ENCODE measurements around the gene PPIF.

Gene PPIF

DNA sequence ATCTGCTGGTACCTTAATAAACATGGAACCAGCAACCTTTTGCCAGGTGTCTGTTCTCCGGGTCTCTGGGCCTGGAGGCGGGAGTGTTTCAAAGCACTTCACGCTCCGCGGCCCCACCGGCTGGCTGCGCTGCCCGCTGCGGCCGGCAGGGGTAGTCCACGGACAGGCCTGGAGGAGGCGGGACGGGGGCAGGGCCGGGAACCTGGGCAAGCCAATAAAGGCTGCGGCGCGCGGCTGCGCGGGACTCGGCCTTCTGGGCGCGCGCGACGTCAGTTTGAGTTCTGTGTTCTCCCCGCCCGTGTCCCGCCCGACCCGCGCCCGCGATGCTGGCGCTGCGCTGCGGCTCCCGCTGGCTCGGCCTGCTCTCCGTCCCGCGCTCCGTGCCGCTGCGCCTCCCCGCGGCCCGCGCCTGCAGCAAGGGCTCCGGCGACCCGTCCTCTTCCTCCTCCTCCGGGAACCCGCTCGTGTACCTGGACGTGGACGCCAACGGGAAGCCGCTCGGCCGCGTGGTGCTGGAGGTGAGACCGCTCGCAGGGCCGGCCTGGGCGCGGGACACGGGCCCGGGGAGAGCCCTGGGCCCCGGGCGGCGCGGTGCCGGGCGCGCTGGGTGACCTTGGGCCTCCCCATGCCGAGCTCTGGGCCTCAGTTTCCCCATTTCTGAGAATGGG is at the start of gene PPIF:
PPIF (plus strand) TSS at position 244 of the 668 bp plus-strand sequence; CDS start at position 324, 80 bp downstream.
- DNase-seq, result peak; percentile 74

DNA sequence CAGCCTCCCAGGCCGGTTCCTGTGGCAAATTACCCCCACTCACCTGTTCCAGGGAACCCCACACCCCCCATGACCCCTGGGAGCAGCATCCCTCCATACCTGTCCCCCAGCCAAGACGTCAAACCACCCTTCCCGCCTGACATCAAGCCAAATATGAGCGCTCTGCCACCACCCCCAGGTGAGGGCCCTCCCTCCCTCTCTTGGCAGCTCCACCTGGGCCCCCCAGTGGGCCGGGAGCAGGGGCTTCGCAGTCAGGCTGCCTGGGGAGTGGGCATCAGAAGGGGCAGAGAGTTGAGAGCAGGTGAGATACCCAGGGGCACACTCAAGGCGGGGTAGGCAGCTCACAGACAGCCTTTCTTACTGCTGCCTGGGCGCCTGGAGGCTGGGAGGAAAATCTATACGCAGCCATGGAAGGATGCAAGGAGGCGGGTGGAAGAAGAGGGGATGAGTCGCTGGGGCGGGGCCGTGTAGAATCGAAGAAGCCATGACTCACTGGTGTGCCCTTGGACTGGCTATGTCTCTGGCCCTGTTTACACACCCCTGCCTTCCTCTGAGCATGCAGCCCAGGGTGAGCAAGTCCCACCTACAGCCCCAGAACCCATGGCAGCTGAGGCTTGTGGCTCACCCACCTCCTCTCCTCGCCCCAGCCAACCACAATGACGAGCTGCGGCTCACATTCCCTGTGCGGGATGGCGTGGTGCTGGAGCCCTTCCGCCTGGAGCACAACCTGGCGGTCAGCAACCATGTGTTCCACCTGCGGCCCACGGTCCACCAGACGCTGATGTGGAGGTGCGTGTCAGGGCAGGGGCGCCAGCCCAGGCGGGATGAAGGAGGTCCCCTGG is 48.6 kb upstream of the PPIF start:
- no peak for DNase-seq

DNA sequence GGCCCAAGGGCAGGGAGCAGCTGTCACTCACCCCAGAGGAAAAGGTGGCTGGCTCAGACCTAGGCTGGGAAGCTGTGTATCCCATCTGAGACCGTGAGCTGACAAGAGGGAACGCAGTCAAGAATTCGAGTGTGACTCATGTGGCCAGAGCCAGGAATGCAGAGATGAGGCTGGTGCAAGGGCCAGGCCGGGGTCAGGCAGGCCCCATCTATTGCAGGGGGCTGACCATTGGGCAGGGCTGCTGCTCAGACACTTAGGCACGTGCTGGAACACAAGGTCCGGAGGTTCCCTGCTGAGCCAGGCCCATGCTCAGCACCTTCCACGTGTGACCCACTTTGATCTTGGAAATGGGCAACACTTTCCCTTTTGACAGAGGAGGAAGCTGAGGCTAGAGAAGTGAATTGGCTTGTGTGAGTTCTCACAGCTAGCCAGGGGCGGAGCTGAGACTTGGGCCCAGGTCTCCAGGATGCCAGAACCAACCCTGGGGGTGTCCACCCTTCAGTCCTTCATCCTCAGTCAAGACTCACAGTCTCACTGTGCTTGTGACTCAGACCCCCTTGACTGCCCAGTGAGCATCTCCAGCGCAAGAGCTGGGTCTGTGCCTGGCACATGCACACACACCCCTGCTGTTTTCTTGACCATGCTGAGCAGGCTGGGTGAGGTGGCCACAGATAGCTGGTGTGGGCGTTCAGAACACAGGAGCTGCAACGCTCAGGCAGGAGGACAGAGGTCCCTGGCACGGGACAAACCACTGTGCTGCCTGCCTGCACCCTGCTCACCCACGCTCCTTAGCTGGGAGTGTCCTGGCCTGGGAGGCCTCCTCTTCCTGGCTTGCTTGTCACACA is 47.6 kb upstream of the PPIF start:
- no peak for DNase-seq

DNA sequence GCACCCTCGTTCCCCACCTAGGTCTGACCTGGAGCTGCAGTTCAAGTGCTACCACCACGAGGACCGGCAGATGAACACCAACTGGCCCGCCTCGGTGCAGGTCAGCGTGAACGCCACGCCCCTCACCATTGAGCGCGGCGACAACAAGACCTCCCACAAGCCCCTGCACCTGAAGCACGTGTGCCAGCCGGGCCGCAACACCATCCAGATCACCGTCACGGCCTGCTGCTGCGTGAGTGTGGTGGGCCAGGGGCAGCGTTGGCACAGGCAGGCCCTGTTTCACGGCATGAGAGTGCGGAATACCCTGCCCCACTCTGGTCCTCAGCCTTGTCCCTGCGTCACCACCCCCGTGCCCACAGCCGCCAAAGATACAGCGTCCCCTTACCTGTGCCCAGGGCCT is 46.6 kb upstream of the PPIF start:
- no peak for DNase-seq

DNA sequence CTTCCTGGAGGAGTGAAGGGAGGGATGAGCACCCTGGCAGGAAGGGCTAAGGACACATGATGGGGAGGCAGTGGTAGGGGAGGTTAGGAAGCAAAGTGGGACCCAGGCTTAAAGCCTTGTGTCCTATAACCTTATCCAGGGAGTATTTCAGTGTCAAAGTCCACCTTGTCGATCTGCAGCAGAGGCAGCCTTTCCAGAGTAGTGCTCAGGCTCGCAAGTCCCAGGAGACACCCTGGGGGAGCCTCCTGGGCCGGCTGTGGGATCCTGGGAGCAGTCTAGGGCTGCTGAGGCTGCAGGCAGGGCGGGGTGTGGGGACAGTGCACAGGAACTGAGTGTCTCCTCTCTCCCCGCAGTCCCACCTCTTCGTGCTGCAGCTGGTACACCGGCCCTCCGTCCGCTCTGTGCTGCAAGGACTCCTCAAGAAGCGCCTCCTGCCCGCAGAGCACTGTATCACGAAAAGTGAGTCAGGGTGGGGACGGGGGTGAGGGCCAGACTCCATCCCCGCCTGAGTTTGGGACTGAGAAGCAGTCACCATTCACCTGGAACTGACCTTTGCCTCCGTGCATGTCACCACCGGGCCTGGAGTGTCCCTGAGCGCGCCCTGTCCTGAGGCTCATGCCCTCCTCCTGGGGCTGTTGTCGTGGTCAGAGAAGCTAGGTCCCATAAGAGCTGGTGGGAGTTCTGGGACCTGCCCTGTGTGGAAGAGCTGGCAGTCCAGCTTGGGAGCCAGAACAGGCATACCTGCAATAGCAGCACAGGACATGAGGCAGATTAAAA is 45.3 kb upstream of the PPIF start:
- no peak for DNase-seq

DNA sequence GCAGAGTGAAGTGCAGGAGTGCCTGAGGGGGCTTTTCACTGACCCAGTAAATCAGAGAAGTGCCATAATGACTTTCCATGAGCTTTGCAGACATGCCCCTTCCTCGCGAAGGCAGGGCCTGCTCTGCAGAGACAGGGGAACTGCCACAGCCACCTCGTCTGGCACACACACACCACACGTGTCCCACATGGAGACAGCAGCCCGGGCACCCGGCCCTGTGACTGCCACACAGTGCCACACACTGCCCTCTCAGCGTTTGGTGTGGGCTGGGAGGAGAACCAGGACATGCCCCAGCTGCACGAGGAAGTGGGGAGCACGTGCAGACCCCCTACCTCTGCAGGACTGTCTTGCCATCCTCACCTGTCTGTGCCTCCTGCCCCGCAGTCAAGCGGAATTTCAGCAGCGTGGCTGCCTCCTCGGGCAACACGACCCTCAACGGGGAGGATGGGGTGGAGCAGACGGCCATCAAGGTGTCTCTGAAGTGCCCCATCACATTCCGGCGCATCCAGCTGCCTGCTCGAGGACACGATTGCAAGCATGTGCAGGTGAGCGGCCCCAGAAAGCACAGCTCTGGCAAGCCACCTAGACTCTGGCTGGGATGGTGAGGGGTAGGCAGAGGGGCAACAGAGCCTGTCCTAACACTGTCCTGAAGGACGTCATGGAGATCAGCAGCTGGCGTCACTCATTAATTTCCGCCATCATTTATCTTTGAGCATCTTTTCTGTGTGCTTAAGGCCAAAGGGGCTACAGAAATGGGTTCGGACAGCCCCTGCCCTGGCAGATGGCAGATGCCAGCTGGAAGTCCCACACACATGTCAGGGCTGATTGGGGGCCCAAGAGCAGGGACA is 43.4 kb upstream of the PPIF start:
- no peak for DNase-seq

DNA sequence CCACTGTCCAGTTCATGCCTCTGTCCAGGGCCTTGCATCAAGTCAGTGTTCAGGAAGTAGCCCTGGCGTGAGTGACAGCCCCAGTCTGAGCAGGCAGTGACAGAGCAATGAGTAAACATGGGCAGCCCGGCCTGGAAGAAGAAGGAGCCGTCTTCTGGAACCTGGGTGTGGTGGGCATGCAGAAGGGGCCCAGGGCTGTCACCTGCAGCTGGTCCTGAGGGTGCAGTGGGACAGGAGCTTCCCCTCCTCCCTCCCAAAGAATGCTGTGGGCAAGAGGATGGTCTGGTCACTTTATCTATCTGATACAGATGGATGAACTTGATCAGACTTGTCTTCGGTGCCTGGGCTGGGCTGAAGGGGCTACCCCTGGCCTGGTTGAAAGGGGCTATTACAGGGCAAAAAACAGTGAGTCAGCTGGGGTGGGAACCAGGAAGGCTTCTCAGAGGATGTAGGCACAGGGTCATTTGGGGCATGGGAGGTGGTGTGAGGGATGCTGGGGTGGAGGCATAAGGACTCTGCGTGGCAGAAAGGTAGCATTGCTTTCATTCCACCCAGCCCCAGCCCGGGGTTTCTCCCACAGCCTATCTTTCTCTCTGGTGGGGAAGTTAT is 42.7 kb upstream of the PPIF start:
- DNase-seq, result no peak

DNA sequence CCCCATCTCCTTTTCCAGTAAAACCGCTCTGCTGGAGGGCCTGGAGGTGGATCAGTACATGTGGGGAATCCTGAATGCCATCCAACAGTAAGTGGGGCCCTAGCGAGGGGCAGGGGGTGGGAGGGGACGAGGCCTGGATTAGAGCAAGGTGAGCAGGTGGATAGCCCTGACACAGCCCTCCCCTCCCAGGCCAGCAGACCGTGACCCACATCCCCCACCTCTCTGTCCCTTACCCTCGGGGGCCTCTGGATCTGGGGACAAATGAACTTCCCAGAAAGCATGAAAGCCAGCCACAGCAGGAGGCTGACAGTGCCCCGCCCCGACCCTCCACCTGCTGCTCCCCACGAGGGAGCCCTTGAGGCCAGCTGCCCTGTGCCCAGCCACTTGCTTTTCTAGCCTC is 41.8 kb upstream of the PPIF start:
- DNase-seq, result no peak

DNA sequence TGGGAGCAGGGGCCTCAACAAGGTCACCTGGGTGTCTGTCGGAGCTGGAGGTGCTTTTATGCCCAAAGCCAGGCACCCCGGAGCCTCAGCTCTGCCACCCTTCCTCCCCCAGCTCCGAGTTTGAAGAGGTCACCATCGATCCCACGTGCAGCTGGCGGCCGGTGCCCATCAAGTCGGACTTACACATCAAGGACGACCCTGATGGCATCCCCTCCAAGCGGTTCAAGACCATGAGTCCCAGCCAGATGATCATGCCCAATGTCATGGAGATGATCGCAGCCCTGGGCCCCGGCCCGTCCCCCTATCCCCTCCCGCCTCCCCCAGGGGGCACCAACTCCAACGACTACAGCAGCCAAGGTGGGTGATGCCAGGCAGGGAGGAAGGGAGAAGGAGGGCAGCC is 41.3 kb upstream of the PPIF start:
- DNase-seq, result no peak

DNA sequence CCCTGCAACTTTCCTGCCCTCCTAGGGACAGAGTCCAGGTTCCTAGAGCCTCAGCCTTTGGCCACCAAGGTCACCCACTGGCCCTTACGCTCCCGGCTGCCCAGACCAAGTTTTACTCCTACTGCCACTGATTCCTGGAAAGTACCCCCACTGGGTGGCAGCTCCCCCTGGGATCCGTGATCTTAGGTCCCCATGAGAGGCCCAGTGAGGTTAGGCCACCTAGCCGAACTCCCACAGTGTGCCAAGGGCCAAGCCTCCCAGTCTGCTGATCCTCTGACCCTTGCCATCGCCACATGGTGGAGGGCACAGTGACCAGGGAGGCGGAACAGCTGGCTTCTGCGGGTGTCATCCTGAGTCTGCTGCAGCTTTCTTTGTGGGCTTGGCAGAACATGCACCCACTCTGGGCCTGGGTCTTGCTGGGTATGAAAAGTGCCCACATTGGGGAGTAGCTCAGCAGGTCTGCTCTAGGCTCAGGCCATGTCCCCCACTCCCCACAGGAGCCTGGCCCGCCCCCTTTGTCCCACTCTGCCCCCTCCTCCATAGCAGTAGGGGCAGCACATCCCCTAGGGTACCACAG is 40.5 kb upstream of the PPIF start:
- DNase-seq, result no peak

DNA sequence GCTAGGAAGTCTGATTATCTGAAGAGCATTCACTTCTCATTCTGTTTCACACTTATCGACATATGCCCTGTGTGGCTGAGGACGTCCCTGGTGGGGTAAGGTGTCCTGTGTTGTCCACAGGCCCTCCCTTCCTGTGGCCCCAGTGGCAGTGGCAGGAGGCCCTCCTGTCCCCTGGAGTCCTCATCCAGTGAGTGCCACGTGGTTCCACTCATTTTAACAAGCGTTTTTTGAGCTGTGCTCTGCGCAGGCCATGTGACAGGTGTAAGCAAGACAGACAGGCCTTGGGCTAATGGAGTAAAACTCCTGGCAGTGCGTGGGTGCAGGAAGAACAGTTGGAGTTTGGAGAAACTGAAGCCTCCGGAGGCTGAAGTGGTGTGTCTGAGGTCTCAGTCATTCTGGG is 39.3 kb upstream of the PPIF start:
- DNase-seq, result no peak

DNA sequence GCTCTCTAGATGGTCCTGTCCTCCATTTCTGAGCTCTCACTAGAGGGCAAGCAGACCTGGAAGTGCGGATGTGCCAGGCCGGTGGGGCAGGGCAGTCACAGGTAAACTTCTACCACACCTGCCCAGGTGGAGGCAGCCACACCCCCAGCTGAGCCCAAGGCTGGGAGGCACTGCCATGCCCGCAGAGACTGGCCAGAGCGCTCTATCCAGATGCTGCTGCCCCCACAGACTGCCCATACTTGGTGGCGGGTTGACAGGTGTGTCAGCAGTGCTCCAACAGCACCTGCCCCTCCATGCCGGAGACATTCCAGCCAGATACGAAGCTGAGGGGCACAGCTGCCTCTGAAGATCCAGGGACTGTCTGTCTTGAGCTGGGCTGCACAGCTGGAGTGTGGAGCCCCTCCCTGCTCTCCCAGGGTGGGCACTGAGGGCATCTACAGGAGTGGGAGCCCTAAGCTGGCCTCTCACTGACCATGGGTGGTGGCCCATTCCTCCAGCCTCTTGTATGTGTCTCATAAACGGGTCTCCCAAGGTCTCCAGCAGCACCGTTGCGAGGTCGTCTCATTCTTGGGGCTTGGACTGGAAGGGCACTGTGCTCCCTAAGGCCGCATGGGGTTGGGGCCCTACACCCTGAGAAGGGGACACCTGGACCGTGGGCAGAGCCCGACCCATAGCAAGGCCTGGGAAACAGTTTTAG is 38.2 kb upstream of the PPIF start:
- no peak for DNase-seq

DNA sequence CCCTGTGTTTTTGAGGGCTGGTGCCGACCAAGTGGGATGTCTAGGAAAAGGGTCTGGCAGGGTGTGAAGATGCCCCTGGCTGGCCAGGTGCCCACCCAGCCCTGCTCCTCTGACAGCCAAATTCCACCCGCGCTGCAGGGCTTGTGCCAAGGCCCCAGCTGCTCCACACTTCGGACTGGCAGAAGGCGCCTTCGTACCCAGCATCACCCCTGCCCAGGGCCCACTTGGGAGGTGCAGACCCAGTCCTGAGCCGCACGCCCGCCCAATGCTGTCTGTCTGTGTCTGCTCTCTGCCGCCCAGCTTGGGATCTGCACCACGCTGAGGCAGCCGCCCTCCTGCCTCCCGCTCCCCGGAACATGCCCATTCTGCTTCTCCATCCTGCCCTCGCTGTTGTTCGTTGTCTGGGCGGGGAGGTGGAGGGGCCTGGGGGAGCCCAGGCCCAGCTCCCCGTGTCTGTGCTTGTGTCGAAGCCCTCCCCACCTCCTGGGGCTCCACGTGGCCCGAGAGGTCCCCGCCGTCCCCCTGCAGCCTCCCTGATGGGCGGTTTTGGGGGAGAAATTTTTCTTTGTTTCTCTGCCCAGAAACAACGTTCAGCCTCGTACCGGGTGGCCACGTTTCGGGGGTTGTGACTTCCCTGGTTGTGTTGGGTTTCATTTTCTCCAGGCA is 36.9 kb upstream of the PPIF start:
- no peak for DNase-seq

DNA sequence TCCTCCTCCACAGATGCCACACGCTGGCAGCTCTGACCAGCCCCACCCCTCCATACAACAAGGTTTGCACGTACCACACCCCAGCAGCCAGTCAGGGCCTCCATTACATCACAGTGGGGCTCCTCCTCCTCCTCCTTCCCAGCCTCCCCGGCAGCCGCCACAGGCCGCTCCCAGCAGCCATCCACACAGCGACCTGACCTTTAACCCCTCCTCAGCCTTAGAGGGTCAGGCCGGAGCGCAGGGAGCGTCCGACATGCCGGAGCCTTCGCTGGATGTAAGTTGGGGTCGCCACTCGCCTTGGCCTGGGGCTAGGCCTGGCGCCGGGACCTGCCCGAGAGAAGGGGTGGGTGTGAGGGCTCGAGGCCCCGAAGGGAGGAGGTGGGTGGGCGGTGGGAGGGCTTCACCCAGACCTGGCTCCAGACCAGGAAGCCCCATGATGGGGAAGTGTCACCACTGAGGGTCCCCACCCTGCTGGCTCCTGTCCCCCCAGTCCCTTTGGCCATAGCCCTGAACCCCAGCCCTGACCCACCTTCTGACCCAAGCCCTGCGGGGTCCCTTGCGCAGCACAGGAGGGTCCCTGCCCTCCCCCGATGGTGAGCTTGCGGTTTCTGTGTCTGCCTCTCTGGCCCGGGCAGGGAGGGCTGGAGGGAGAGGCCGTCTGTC is 36.2 kb upstream of the PPIF start:
- DNase-seq, result no peak

DNA sequence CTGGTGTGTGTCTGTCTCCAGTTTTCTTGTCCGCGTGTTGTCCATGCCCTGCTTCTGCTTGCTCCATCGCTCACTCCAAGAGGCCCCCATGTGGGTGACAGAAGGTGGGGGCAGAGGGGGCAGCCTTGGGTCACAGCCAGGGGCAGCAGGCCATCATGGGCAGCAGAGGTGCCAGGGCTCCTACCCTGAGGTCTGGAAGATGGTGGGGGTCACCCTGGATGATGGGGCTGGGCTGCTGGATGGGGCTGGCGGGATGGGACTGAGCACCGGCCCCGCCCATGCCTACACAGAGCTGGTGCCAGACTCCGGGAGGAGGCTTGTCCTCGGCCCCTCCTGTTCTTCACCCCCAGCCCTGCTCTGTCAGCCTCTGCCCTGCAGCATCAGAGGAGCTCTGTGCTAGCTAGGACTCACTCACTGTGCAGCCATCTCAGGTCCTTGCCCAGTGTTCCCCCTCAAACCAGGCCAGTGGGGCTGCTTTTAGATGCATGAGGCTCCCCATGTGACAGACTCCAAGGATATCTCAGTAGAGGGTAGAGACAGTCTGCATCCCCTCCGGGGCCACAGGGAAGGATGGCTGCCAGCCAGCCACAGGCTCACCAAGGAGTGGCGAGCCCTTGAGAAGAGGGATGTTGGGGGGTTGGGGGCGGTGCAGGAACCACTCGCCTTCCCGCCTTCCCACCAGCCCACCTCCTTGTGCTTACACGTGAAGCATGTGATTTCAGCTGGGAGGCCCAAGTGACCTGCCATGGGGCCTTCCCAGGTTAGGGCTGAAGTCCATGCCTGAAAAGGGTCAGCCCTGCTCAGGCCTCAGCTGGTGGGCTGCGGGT is 35.5 kb upstream of the PPIF start:
- DNase-seq, result no peak

DNA sequence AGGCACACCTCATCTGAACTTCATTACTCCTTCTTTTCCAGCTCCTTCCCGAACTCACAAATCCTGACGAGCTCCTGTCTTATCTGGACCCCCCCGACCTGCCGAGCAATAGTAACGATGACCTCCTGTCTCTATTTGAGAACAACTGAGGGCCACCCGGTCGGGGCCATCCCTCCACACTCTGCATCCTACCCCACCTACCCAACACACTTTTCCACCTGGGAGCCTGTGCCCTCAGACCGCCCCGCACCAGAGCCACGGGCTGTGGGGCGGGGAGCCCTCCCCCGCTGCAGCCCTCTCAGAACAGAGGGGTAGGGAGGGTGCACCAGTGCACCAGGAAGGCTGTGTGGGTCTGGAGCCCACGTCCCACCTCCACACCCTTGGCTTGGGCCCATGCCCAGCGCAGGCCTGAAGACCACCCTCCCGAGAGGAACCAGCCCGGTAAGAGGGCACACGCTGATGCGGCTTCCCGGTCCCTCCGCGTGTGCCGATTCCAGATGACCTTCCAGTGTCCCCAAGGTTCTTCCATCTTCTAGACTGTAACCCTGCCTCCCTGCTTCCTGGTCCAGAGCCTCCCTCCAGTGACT is 34.6 kb upstream of the PPIF start:
- no peak for DNase-seq

DNA sequence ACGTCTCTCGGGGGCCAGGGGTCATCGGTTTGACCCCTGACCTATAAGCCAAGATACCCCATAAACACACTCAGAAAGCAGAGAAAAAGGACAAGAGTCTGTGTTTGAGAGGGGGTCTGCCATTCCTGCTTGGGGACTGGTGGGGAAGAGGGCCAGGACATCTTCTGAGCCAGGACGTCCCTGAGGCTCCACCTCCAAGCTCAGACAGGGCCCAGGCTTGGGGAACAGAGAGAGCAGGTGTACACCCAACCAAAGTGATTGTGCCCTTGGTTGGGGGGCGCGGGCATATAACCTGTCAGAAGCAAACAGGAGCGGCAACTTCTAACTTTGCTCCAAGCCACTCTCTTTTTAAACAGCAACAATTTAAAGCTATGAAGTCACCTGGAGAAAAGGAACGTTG is 33.9 kb upstream of the PPIF start:
- DNase-seq, result no peak

DNA sequence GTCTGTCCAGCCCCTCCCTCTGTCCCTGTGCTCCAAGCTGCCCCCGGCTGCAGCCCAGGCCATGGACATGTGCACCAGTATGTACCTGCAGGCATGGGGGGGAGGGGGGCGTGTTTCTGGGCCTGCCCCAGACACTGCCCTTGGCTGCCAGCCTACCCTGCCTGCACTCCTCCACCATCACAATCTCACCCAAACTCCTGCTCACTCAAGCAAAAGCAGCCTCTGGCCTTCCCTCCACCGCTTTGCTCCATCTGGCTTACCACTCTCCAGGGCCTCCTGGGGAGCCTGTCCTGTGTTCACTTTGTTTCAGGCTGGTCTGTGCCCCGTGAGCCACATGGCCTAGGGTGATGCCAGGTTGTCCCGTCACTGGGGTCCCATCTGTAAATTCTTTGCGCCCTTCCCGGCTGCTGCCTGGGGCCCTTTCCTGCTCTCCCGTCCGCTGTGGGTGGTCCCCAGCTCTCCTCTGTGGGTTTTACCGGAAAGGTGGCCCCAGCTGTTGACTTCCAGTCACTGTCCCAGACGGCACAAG is 33.3 kb upstream of the PPIF start:
- DNase-seq, result no peak
